ENCODE measurements around the gene GFY.
"Not testable (repeated sequence)": the region's sequence is repeated elsewhere in the genome, so short reads cannot be mapped to it uniquely, and the experiment has no call there.

The GFY gene

DNA sequence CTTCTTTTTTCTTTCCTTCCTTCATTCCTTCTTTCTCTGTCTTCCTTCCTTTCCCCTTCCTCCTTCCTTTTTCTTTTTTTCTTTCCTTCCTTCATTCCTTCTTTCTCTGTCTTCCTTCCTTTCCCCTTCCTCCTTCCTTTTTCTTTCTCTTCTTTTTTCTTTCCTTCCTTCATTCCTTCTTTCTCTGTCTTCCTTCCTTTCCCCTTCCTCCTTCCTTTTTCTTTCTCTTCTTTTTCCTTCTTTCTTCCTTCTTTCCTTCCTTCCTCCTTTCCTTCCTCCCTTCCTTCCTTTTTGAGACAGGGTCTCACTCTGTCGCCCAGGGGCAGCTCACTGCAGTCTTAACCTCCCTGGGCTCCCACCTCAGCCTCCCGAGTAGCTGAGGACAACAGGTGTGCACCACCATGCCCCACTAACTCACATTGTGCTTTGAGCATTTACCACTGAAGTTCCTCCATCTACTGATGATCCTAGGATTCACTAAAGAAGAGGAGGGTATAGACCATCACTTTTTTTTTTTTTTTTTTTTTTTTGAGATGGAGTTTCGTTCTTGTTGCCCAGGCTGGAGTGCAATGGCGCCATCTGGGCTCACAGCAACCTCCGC lies 19.0 kb downstream of the GFY start:
- Histone ChIP-seq H2AFZ (ENCODE audit: low read depth) (peak overlapping the region; percentile 84; the same call in 1 of the 2 replicates), H3K4me2 (peak overlapping the region; percentile 89; the same call in 1 of the 2 replicates), H3K4me1 (ENCODE audit: low read depth, poor library complexity, severe bottlenecking) (peaks cover 16% of the 10 kb centered on the region), H3K27me3 (ENCODE audit: insufficient read depth, low read depth) (peaks cover 33% of the 10 kb centered on the region)
- not testable (repeated sequence) for H3K27ac ChIP-seq; H3K79me2 ChIP-seq (ENCODE audit: insufficient read depth, low read depth); H3K9ac ChIP-seq; H4K20me1 ChIP-seq (ENCODE audit: insufficient read depth); H3K4me3 ChIP-seq (IDR thresholded peaks at IDR 0.05; ENCODE audit: insufficient read depth, low read depth, low read length); H3K36me3 ChIP-seq (ENCODE audit: insufficient read depth)
- TF ChIP-seq, protein P1, sequence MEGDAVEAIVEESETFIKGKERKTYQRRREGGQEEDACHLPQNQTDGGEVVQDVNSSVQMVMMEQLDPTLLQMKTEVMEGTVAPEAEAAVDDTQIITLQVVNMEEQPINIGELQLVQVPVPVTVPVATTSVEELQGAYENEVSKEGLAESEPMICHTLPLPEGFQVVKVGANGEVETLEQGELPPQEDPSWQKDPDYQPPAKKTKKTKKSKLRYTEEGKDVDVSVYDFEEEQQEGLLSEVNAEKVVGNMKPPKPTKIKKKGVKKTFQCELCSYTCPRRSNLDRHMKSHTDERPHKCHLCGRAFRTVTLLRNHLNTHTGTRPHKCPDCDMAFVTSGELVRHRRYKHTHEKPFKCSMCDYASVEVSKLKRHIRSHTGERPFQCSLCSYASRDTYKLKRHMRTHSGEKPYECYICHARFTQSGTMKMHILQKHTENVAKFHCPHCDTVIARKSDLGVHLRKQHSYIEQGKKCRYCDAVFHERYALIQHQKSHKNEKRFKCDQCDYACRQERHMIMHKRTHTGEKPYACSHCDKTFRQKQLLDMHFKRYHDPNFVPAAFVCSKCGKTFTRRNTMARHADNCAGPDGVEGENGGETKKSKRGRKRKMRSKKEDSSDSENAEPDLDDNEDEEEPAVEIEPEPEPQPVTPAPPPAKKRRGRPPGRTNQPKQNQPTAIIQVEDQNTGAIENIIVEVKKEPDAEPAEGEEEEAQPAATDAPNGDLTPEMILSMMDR (conservative IDR thresholded peaks at IDR 0.05; ENCODE audit: low read depth, low read length), result peak; percentile 24

DNA sequence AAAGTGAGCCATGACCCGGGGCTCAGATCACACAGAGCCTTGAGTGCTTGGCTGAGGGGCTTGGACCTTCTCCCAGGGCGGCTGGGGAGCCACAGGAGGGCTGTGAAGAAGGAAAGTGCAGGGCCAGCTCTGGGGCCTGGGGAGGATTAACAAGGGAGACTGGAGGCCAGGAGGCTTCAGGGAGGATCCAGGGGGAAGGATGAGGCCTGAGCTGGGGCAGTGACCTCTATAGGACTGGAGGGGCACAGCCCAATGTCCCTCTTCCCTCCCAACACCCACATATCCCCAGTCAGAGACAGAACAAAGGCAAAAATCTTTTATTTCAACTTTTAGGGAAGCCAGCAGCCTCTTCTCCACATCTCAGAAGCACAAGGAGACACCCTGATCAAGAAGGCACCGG lies 20.8 kb downstream of the GFY start:
- TF ChIP-seq, protein P1 (conservative IDR thresholded peaks at IDR 0.05; ENCODE audit: low read depth, low read length), result no peak
- Histone ChIP-seq H3K4me2 (no peak overlapping the region), H2AFZ (ENCODE audit: low read depth) (no peak overlapping the region), H3K27me3 (ENCODE audit: insufficient read depth, low read depth) (peaks cover 15% of the 10 kb centered on the region), H3K79me2 (ENCODE audit: insufficient read depth, low read depth) (peaks cover 4% of the 10 kb centered on the region; the same call in 1 of the 2 replicates), H3K9ac (no peak overlapping the region), H3K27ac (no peak overlapping the region), H3K4me1 (ENCODE audit: low read depth, poor library complexity, severe bottlenecking) (peaks cover 24% of the 10 kb centered on the region), H4K20me1 (ENCODE audit: insufficient read depth) (no peaks in the 10 kb centered on the region), H3K4me3 (IDR thresholded peaks at IDR 0.05; ENCODE audit: insufficient read depth, low read depth, low read length) (no peak overlapping the region), H3K36me3 (ENCODE audit: insufficient read depth) (no peaks in the 10 kb centered on the region)

DNA sequence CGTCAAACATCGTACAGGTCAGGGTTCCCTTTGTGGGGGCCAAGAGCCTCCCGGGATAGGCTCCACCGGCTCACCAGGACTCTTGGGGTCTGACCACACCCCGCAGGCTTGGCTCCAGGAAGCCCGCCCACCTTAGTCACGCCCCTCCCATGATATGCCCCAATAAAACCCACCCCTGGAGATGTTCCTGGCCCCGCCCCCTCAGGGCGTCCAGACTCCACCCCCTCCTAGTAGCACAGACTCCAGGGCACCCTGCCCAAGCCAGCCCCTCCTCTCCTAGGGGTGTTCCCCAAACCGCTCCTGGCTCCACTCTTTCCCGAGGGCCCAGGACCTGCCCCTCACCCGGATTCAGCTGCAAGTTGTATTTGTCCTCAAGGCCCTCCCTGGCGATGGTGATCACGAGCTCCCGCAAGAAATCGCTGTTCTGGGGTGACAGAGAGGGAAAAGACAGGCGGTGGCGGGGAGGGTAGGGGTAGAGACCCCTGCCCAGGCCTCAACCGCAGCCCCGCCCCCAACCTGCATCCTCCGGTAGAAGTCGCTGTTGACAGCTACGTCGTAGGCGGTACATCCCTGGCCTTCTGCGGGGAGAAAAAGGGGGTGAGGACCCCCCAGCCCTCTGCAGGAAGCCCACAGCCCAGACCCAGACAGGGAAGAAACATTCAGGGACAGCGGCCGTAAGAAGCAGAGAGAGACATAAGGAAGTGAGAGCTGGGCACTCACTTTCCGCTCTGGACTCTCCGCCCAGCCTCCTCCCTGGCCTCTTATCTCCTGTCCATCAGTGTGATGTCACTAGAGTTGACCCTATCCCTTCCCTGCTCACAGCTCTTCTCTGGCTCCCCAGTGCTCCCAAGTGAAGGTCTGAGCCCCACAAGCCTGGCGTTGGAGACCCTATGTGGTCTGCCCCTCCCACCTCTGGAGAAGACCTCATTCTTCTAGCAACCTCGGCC lies 22.6 kb downstream of the GFY start:
- H3K4me3 ChIP-seq (IDR thresholded peaks at IDR 0.05; ENCODE audit: insufficient read depth, low read depth, low read length), result no peak overlapping the region
- H4K20me1 ChIP-seq (ENCODE audit: insufficient read depth), result no peaks in the 10 kb centered on the region
- H3K79me2 ChIP-seq (ENCODE audit: insufficient read depth, low read depth), result peaks cover 9% of the 10 kb centered on the region; the same call in 1 of the 2 replicates
- H3K36me3 ChIP-seq (ENCODE audit: insufficient read depth), result no peaks in the 10 kb centered on the region
- H3K4me1 ChIP-seq (ENCODE audit: low read depth, poor library complexity, severe bottlenecking), result peaks cover 21% of the 10 kb centered on the region
- H3K4me2 ChIP-seq, result no peak overlapping the region
- H3K27ac ChIP-seq, result no peak overlapping the region
- no peak overlapping the region for H2AFZ ChIP-seq (ENCODE audit: low read depth)
- H3K27me3 ChIP-seq (ENCODE audit: insufficient read depth, low read depth), result no peaks in the 10 kb centered on the region
- no peak overlapping the region for H3K9ac ChIP-seq
- TF ChIP-seq, protein P1 (conservative IDR thresholded peaks at IDR 0.05; ENCODE audit: low read depth, low read length), result no peak

DNA sequence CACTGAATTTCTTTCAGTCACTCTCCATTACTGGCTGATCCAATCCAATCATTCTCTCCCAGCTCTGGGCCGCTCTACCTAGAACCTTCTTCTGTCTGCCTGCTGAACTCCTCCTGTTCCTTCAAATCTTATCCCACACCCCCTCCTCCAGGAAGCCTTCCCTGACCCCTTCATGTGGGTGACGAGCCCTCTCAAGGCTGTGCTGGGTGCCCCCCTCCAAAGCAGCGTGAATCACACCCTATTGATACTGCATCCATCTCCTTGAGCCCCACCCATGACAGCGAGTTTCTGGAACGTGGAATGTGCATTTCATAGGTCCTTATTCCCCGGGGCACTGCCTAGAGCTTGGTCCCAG lies 23.2 kb downstream of the GFY start:
- TF ChIP-seq, protein P1 (conservative IDR thresholded peaks at IDR 0.05; ENCODE audit: low read depth, low read length), result no peak
- Histone ChIP-seq H3K36me3 (ENCODE audit: insufficient read depth) (no peaks in the 10 kb centered on the region), H3K27ac (no peak overlapping the region), H3K9ac (no peak overlapping the region), H3K79me2 (ENCODE audit: insufficient read depth, low read depth) (peaks cover 9% of the 10 kb centered on the region; the same call in 1 of the 2 replicates), H3K4me2 (no peak overlapping the region), H3K27me3 (ENCODE audit: insufficient read depth, low read depth) (no peaks in the 10 kb centered on the region), H3K4me1 (ENCODE audit: low read depth, poor library complexity, severe bottlenecking) (peaks cover 21% of the 10 kb centered on the region), H3K4me3 (IDR thresholded peaks at IDR 0.05; ENCODE audit: insufficient read depth, low read depth, low read length) (no peak overlapping the region), H4K20me1 (ENCODE audit: insufficient read depth) (no peaks in the 10 kb centered on the region), H2AFZ (ENCODE audit: low read depth) (no peak overlapping the region)
